ENCODE data around the gene SHOC1. TPM values are rescaled to one million over a fixed set of nuclear protein-coding genes. Genes with fewer than 3 reads are reported as not detected.

The SHOC1 gene
- total and polyA plus RNA-seq, 4 donors, result 0.18 to 0.48 (median 0.42) TPM

DNA sequence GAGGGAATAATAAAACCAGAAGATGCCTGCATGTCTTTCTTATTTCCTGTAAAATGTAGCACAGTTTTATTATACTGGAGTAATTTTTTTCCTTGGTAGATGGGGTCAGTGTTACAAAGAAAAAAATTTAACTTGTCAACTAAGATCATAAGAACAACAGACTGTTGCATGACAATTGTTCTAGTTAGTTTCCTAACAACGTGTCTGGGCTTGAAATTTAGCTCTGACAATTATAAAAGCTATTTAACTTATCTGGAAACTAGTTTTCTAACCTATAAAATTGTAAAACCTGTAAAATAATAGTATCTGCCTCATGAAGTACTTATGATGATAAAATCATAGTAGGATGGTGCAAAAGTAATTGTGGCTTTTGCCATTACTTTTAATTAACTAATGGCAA is 4.9 kb downstream of the SHOC1 start:
- H3K9me3 ChIP-seq (ENCODE audit: control insufficient read depth in 4 of 4, insufficient read depth in 3 of 4, low read length in 3 of 4), result peaks cover 0 to 3% (median 0%) of the 10 kb centered on the region in 4 donors
- no peak overlapping the region for H3K27ac ChIP-seq (ENCODE audit: low read depth in 1 of 2, low read length in 1 of 2)
- ATAC-seq (ENCODE audit: insufficient read depth, low FRiP score) (no peak), DNase-seq (no peak)
- no peaks in the 10 kb centered on the region for H3K27me3 ChIP-seq (ENCODE audit: control insufficient read depth in 3 of 3, insufficient read depth in 3 of 3, low read length in 2 of 3)
- H3K9ac ChIP-seq (ENCODE audit: insufficient read depth in 1 of 2, low read length in 2 of 2), result no peak overlapping the region
- WGBS, 2 donors, result 85 to 92% methylated on average over 1 of the region's 1 CpG
- H3K4me1 ChIP-seq (ENCODE audit: control insufficient read depth in 5 of 5, insufficient read depth in 5 of 5, low read length in 5 of 5), result no peaks in the 10 kb centered on the region
- peaks cover 0 to 3% (median 0%) of the 10 kb centered on the region in 4 donors for H3K36me3 ChIP-seq (ENCODE audit: control insufficient read depth in 4 of 4, insufficient read depth in 4 of 4, low read length in 4 of 4)
- no peak overlapping the region for H3K4me3 ChIP-seq
- TF ChIP-seq, protein P1, sequence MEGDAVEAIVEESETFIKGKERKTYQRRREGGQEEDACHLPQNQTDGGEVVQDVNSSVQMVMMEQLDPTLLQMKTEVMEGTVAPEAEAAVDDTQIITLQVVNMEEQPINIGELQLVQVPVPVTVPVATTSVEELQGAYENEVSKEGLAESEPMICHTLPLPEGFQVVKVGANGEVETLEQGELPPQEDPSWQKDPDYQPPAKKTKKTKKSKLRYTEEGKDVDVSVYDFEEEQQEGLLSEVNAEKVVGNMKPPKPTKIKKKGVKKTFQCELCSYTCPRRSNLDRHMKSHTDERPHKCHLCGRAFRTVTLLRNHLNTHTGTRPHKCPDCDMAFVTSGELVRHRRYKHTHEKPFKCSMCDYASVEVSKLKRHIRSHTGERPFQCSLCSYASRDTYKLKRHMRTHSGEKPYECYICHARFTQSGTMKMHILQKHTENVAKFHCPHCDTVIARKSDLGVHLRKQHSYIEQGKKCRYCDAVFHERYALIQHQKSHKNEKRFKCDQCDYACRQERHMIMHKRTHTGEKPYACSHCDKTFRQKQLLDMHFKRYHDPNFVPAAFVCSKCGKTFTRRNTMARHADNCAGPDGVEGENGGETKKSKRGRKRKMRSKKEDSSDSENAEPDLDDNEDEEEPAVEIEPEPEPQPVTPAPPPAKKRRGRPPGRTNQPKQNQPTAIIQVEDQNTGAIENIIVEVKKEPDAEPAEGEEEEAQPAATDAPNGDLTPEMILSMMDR (IDR thresholded peaks at IDR 0.05; ENCODE audit: control extremely low read depth, extremely low read depth), result no peak

DNA sequence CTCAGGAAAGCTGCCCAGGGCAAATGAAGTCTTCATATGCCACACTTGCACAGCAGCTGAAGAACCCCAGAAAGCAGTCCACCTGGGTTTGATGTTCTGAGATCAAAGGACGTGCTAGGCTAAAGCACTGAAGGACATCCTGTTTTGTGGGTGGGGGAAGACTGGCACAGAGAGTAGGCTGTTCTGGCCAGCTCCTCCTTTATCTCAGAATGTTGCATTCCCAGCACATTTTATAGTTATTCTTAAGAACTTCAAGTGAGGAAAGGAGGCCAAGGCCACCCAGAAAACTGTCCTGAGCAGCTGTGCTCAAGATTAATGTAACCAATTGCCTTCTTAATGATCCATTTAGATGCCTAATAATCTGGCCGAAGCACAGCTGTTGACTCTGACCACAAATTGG is 10.9 kb downstream of the SHOC1 start:
- no peak overlapping the region for H3K27ac ChIP-seq (ENCODE audit: low read depth in 1 of 2, low read length in 1 of 2)
- 77 to 84% methylated on average over 2 of the region's 2 CpGs for WGBS, 2 donors
- H3K36me3 ChIP-seq (ENCODE audit: control insufficient read depth in 4 of 4, insufficient read depth in 4 of 4, low read length in 4 of 4), result peaks cover 0 to 6% (median 0%) of the 10 kb centered on the region in 4 donors
- no peak overlapping the region for H3K4me3 ChIP-seq
- peaks cover 0 to 3% (median 0%) of the 10 kb centered on the region in 4 donors for H3K9me3 ChIP-seq (ENCODE audit: control insufficient read depth in 4 of 4, insufficient read depth in 3 of 4, low read length in 3 of 4)
- ATAC-seq (ENCODE audit: insufficient read depth, low FRiP score) (no peak), DNase-seq (peak; percentile 62 to 83 (median 80))
- no peaks in the 10 kb centered on the region for H3K27me3 ChIP-seq (ENCODE audit: control insufficient read depth in 3 of 3, insufficient read depth in 3 of 3, low read length in 2 of 3)
- peaks cover 0 to 8% (median 2%) of the 10 kb centered on the region in 5 donors for H3K4me1 ChIP-seq (ENCODE audit: control insufficient read depth in 5 of 5, insufficient read depth in 5 of 5, low read length in 5 of 5)
- TF ChIP-seq, protein P1 (IDR thresholded peaks at IDR 0.05; ENCODE audit: control extremely low read depth, extremely low read depth), result no peak
- no peak overlapping the region for H3K9ac ChIP-seq (ENCODE audit: insufficient read depth in 1 of 2, low read length in 2 of 2)

DNA sequence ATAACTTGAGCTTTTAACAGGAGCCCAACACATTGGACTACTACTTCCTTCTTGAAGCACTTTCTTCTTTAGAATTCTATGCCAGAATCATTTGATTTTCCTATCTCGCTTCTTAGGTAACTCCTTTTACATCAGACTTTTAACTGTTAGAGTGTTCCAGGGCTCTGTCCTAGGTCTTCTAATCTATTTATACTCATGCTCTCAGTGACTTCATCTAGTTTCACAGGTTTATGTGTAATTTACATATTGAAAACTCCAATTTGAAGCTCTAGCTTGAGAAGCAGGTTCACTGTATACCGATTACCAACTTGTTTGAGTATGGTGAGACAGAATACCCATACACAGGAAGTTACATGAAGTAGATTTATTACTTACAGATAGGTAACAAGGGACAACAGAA is 11.3 kb downstream of the SHOC1 start:
- Histone ChIP-seq H3K9me3 (ENCODE audit: control insufficient read depth in 4 of 4, insufficient read depth in 3 of 4, low read length in 3 of 4) (peaks cover 0 to 3% (median 0%) of the 10 kb centered on the region in 4 donors), H3K27me3 (ENCODE audit: control insufficient read depth in 3 of 3, insufficient read depth in 3 of 3, low read length in 2 of 3) (no peaks in the 10 kb centered on the region), H3K4me3 (no peak overlapping the region), H3K27ac (ENCODE audit: low read depth in 1 of 2, low read length in 1 of 2) (no peak overlapping the region), H3K4me1 (ENCODE audit: control insufficient read depth in 5 of 5, insufficient read depth in 5 of 5, low read length in 5 of 5) (peaks cover 0 to 8% (median 2%) of the 10 kb centered on the region in 5 donors), H3K9ac (ENCODE audit: insufficient read depth in 1 of 2, low read length in 2 of 2) (no peak overlapping the region), H3K36me3 (ENCODE audit: control insufficient read depth in 4 of 4, insufficient read depth in 4 of 4, low read length in 4 of 4) (peaks cover 0 to 6% (median 0%) of the 10 kb centered on the region in 4 donors)
- no peak for ATAC-seq (ENCODE audit: insufficient read depth, low FRiP score)
- TF ChIP-seq, protein P1 (IDR thresholded peaks at IDR 0.05; ENCODE audit: control extremely low read depth, extremely low read depth), result no peak
- WGBS, 2 donors, result 89 to 90% methylated on average over 2 of the region's 2 CpGs
- no peak for DNase-seq

DNA sequence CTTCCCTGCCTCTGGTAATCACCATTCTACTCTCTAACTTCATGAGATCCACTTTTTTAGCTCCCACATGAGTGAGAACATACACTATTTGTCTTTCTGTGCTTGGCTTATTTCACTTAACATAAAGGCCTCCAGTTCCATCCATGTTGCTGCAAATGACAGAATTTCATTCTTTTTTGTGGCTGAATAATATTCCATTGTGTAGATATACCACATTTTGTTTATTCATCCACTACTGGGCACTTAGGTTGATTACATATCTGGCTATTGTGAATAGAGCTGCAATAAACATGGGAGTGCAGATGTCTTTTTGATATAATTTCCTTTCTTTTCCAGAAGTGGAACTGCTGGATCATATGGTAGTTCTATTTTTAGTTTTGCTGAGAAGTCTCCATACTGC is 28.7 kb downstream of the SHOC1 start:
- DNase-seq, result no peak
- no peak overlapping the region for H3K27ac ChIP-seq (ENCODE audit: low read depth in 1 of 2, low read length in 1 of 2)
- H3K9ac ChIP-seq (ENCODE audit: insufficient read depth in 1 of 2, low read length in 2 of 2), result no peak overlapping the region
- H3K4me1 ChIP-seq (ENCODE audit: control insufficient read depth in 5 of 5, insufficient read depth in 5 of 5, low read length in 5 of 5), result no peaks in the 10 kb centered on the region
- ATAC-seq (ENCODE audit: insufficient read depth, low FRiP score), result no peak
- H3K27me3 ChIP-seq (ENCODE audit: control insufficient read depth in 3 of 3, insufficient read depth in 3 of 3, low read length in 2 of 3), result no peaks in the 10 kb centered on the region
- peaks cover 0 to 5% (median 2%) of the 10 kb centered on the region in 4 donors for H3K9me3 ChIP-seq (ENCODE audit: control insufficient read depth in 4 of 4, insufficient read depth in 3 of 4, low read length in 3 of 4)
- H3K36me3 ChIP-seq (ENCODE audit: control insufficient read depth in 4 of 4, insufficient read depth in 4 of 4, low read length in 4 of 4), result no peaks in the 10 kb centered on the region
- TF ChIP-seq, protein P1 (IDR thresholded peaks at IDR 0.05; ENCODE audit: control extremely low read depth, extremely low read depth), result no peak
- H3K4me3 ChIP-seq, result no peak overlapping the region

Data from lung (tissue), 12 donors.